ENCODE measurements around the gene MOBP.

MOBP gene

GRCh38 chr3:39524107-39524506 is 56.6 kb downstream of the MOBP start:
- no peak for DNase-seq (ENCODE audit: low read depth, low spot score)
- H3K4me3 ChIP-seq (ENCODE audit: low read length): no peak overlapping the region

GRCh38 chr3:39528844-39529243 is 61.4 kb downstream of the MOBP start:
- no peak for DNase-seq (ENCODE audit: low read depth, low spot score)

GRCh38 chr3:39529577-39529976 is 62.1 kb downstream of the MOBP start:
- H3K4me3 ChIP-seq (ENCODE audit: low read length): no peak overlapping the region
- no peak for DNase-seq (ENCODE audit: low read depth, low spot score)

More at GRCh38 chr3:39528844-39529243, 61.4 kb downstream of the MOBP start:
- no peak overlapping the region for H3K4me3 ChIP-seq (ENCODE audit: low read length)

GRCh38 chr3:39531066-39531465 is 63.6 kb downstream of the MOBP start:
- H3K4me3 ChIP-seq (ENCODE audit: low read length): no peak overlapping the region
- no peak for DNase-seq (ENCODE audit: low read depth, low spot score)

DNA sequence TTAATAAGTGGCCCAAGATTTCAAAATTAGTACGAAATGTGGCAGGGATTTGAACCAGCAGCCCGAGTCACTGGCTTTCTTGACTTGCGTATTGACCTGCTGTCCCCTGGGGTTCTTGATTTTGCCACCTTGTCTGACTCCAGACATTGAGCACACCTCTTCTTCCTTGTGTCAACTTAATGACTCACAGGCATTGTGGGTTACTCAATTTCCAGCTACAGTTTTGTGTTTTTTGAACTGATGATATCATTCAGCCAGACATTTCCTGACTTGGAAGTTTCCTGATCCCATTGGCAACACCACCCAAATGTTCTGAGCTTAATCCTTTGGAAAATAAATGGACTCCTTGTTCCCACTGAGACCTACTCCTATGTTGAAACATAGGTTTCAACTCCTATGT is 64.2 kb downstream of the MOBP start:
- no peak overlapping the region for H3K4me3 ChIP-seq (ENCODE audit: low read length)
- no peak for DNase-seq (ENCODE audit: low read depth, low spot score)

DNA sequence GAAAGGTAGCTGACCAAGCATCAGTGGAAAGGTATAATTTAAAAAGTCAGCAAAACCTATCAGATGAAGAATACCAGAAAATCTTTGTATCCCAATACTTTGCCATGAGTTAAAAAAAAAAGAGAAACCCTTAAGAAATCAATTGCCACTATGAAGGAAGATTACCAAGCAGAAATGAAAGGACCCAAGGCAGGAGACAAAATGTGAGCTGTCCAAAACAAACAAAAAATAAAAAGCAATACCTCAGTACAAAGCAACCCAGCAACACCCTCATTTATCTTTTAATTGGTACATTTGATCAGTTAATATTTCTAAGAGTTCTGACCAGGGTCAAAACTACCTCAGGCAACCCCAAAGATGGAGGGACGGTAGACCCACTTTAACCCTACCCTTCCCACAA is 65.3 kb downstream of the MOBP start:
- no peak overlapping the region for H3K4me3 ChIP-seq (ENCODE audit: low read length)
- DNase-seq (ENCODE audit: low read depth, low spot score): no peak

- no peak overlapping the region for H3K4me3 ChIP-seq (ENCODE audit: low read length)
Observed at GRCh38 chr3:39533226-39533625, 65.7 kb downstream of the MOBP start.

DNA sequence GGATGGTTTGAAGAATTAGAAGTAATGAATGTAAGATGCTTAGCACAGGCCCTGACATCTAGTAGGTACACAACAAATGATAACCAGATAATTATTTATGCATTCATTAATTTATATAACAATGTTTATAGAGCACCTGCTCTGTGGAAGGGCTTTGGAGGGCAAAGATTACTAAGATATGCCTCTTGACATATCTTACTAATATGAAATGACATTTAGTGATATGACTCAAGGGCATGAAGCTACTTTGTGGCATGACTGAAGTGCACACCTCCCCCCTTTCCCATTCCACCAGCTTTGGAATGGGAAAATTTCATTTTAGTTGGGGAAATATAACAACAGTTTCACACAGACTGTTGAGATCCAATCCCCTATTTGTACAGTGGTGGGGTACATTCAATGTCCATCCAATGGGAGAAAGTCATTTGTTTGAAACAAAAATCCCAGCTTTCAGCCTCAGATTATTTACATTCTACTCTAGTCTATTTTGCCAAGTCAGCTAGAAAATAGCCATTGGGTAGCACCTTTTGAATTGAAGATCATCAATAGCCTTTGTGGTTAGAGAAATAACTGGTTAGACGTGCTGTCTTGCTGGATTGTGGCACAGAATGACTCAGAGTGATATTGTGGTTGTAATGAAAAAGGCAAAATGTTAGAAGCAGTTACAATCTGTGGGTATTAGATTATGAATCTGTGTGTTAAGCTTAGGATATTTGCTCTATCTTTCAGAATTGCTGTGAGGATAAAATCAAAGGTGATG is 72.9 kb downstream of the MOBP start:
- no peak for DNase-seq (ENCODE audit: low read depth, low spot score)
- H3K4me3 ChIP-seq (ENCODE audit: low read length): no peak overlapping the region

More at GRCh38 chr3:39533226-39533625, 65.7 kb downstream of the MOBP start:
- DNase-seq (ENCODE audit: low read depth, low spot score): no peak

DNA sequence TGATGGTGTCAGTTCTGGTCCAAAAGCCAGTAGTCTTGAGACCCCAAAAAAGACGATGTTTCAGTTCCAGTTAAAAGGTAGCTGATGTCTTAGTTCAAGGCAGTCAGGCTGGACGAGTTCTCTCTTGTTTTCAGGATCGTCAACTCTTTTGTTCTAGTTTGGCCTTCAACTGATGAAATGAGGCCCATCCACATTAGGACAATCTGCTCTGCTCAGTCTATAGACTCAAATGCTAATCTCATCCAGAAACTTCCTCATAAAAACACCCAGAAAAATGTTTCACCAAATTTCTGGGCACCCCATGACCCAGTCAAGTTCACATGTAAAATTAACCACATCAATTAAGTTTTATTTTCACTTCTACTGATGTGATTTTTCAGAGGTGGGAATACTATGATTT is 74.0 kb downstream of the MOBP start:
- DNase-seq (ENCODE audit: low read depth, low spot score): no peak
- no peak overlapping the region for H3K4me3 ChIP-seq (ENCODE audit: low read length)

GRCh38 chr3:39541917-39542329 is 74.4 kb downstream of the MOBP start:
- H3K4me3 ChIP-seq (ENCODE audit: low read length): no peak overlapping the region
- no peak for DNase-seq (ENCODE audit: low read depth, low spot score)

DNA sequence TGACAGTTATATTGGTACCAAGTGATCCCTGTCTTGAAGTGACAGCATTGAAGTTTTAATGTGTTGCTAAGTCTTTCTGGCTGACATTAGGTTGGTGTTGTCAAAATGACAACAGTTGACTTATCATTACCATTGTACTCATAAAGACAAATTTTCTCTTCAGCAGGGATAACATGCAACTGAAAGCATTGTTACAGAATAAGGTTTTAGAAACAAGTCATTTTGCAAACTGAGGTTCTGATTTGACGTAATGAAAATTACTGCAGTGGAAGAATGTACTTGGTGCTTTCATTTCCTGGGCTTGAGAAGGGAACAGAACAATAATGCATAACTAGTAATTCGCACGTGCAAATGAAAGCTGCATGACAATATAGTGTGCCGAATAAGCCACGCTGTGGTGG is 75.1 kb downstream of the MOBP start:
- H3K4me3 ChIP-seq (ENCODE audit: low read length): no peak overlapping the region
- no peak for DNase-seq (ENCODE audit: low read depth, low spot score)

DNA sequence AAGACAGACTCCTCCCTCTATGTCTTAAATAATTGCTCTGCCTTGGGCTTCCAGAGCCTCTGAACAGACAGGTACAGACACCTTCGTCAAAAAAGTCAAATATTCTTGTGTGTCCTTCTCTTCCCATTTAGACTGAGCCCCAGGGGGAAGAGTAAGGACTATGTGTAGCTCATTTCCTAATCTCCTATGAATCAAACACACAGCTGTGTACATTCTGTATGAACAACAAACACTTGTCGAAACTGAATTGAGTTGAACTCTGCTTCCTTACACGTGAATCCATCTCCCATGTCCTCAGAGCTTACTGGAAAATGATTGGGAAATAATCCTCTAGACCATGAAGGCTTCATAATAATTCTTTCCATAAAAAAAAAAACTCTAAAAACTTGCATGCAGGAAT is 80.8 kb downstream of the MOBP start:
- no peak for DNase-seq (ENCODE audit: low read depth, low spot score)
- no peak overlapping the region for H3K4me3 ChIP-seq (ENCODE audit: low read length)

- DNase-seq (ENCODE audit: low read depth, low spot score): no peak
- H3K4me3 ChIP-seq (ENCODE audit: low read length): no peak overlapping the region
Observed at GRCh38 chr3:39550354-39551051, 83.0 kb downstream of the MOBP start.
